H1 (cell line): ENCODE results near the gene MARCHF10. TPM values are rescaled to one million over a fixed set of nuclear protein-coding genes. Genes with fewer than 3 reads are reported as not detected.

ENCODE experiments used
- CTCF ChIA-PET: fragments of 300-600 bp; sonication (Branson Sonifier 250); formaldehyde crosslinking; loops from one replicate; lab custom pipeline; 2021; ENCODE audit not compliant: partially characterized antibody; lab: Charles Lee
- POLR2A ChIA-PET: fragments of 300-600 bp; sonication (Branson Sonifier 250); formaldehyde crosslinking; loops from one replicate; lab custom pipeline; 2021; ENCODE audit warnings: inconsistent platforms; ENCODE audit not compliant: partially characterized antibody; lab: Charles Lee
- DNase-seq, 2 experiments: peaks; one replicate each; pipeline versions ENCODE4 v3.0.0 to v3.0.0-alpha.2; 2010 to 2022; ENCODE audit warnings: low spot score in 2 of 2, low read depth in 1 of 2, mixed read lengths in 1 of 2
- FAIRE-seq: peaks from 2 replicates; lab custom pipeline; 2011; peaks lifted over from hg19 to GRCh38; lab: Jason Lieb, UNC
- H2AFZ ChIP-seq: 2 replicates; pipeline ENCODE4 v1.8.1; 2012; ENCODE audit warnings: low read length, inconsistent platforms
- H2AK5ac ChIP-seq: 2 replicates; pipeline ENCODE4 v1.6.1; 2013; ENCODE audit warnings: low read depth, low read length
- H2BK120ac ChIP-seq: replicated peaks from 2 replicates; pipeline ENCODE3; 2013; ENCODE audit warnings: low read depth, low read length, inconsistent platforms
- H2BK12ac ChIP-seq: 2 replicates; pipeline ENCODE4 v1.6.1; 2013; ENCODE audit warnings: low read depth, low read length
- H2BK15ac ChIP-seq: 2 replicates; pipeline ENCODE4 v1.6.1; 2013; ENCODE audit warnings: low read length
- H2BK20ac ChIP-seq: 2 replicates; pipeline ENCODE4 v1.6.1; 2013; ENCODE audit warnings: low read length
- H2BK5ac ChIP-seq: 2 replicates; pipeline ENCODE4 v1.6.1; 2013; ENCODE audit warnings: low read depth, low read length
- H3K14ac ChIP-seq: 2 replicates; pipeline ENCODE4 v1.6.1; 2013; ENCODE audit warnings: inconsistent platforms; ENCODE audit not compliant: insufficient read length
- H3K18ac ChIP-seq: 2 replicates; pipeline ENCODE4 v1.6.1; 2013; ENCODE audit warnings: low read length; ENCODE audit errors: extremely low read depth
- H3K23ac ChIP-seq: 2 replicates; pipeline ENCODE4 v1.6.1; 2013; ENCODE audit warnings: inconsistent platforms; ENCODE audit not compliant: insufficient read length
- H3K23me2 ChIP-seq: 2 replicates; pipeline ENCODE4 v1.6.1; 2013; ENCODE audit warnings: low read depth, low read length
- H3K27ac ChIP-seq: 2 replicates; pipeline ENCODE4 v1.6.1; 2011; ENCODE audit warnings: low read depth, low read length, inconsistent platforms
- H3K27me3 ChIP-seq, 4 experiments: replicated peaks in 1 of 4; 1 replicate in 1 of 4; 2 replicates in 3 of 4; pipeline versions ENCODE4 v1.6.1 to v1.8.1; 2011 to 2013; ENCODE audit warnings: low read length in 3 of 4, mild to moderate bottlenecking in 3 of 4, inconsistent platforms in 2 of 4, mixed read lengths in 2 of 4, moderate library complexity in 1 of 4; ENCODE audit not compliant: control insufficient read depth in 3 of 4, insufficient read depth in 3 of 4; ENCODE audit errors: extremely low read depth in 1 of 4
- H3K36me3 ChIP-seq, 4 experiments: 2 replicates each; pipeline versions ENCODE4 v1.6.1 to v1.8.1; 2011 to 2013; ENCODE audit warnings: mild to moderate bottlenecking in 4 of 4, low read length in 3 of 4, moderate library complexity in 2 of 4, control low read depth in 1 of 4, inconsistent platforms in 1 of 4; ENCODE audit not compliant: insufficient read depth in 4 of 4, control insufficient read depth in 2 of 4
- H3K4ac ChIP-seq: replicated peaks from 2 replicates; pipeline ENCODE3; 2013; ENCODE audit warnings: low read length, low read depth, mixed read lengths, inconsistent platforms; ENCODE audit not compliant: insufficient read length
- H3K4me1 ChIP-seq, 4 experiments: replicated peaks in 1 of 4; 1 replicate in 1 of 4; 2 replicates in 3 of 4; pipeline versions ENCODE4 v1.6.1 to v1.8.1; 2011 to 2013; ENCODE audit warnings: low read length in 3 of 4, inconsistent platforms in 2 of 4, mixed read lengths in 1 of 4; ENCODE audit not compliant: insufficient read depth in 4 of 4, control insufficient read depth in 3 of 4
- H3K4me2 ChIP-seq, 2 experiments: 2 replicates each; pipeline versions ENCODE4 v1.6.1 to v1.8.1; 2011 to 2013; ENCODE audit warnings: low read depth in 2 of 2, low read length in 2 of 2, control low read depth in 1 of 2, inconsistent platforms in 1 of 2, mild to moderate bottlenecking in 1 of 2; ENCODE audit not compliant: insufficient read depth in 1 of 2
- H3K4me3 ChIP-seq, 4 experiments: fragments of 200-600, 300-600 bp in 1 of 4; sonication (generic), shearing (Covaris generic), sonication (Bioruptor Twin) in 1 of 4; 2 replicates each; pipeline versions ENCODE4 v1.5.1 to v1.8.1; 2011 to 2016; ENCODE audit warnings: low read length in 4 of 4, low read depth in 3 of 4, control low read depth in 2 of 4, inconsistent platforms in 2 of 4, mild to moderate bottlenecking in 2 of 4, mixed read lengths in 1 of 4, moderate library complexity in 1 of 4; ENCODE audit not compliant: insufficient read depth in 2 of 4; ENCODE audit errors: extremely low read depth in 1 of 4
- H3K56ac ChIP-seq: replicated peaks from 2 replicates; pipeline ENCODE3; 2013; ENCODE audit warnings: low read depth, mild to moderate bottlenecking, mixed read lengths, low read length, inconsistent platforms; ENCODE audit not compliant: insufficient read length
- H3K79me1 ChIP-seq: 2 replicates; pipeline ENCODE4 v1.6.1; 2013; ENCODE audit warnings: low read depth, low read length, control low read depth
- H3K79me2 ChIP-seq, 2 experiments: 2 replicates each; pipeline versions ENCODE4 v1.6.1 to v1.8.1; 2012 to 2013; ENCODE audit warnings: low read length in 2 of 2, mild to moderate bottlenecking in 2 of 2, inconsistent platforms in 1 of 2; ENCODE audit not compliant: insufficient read depth in 2 of 2, control insufficient read depth in 1 of 2
- H3K9ac ChIP-seq, 4 experiments: replicated peaks in 1 of 4; 1 replicate in 1 of 4; 2 replicates in 3 of 4; pipeline versions ENCODE4 v1.6.1 to v1.8.1; 2011 to 2013; ENCODE audit warnings: low read depth in 3 of 4, low read length in 3 of 4, control low read depth in 2 of 4, mild to moderate bottlenecking in 2 of 4, moderate library complexity in 2 of 4, inconsistent platforms in 1 of 4; ENCODE audit errors: extremely low read depth in 1 of 4
- H3K9me3 ChIP-seq, 2 experiments: 2 replicates each; pipeline versions ENCODE4 v1.6.1 to v1.8.1; 2012 to 2013; ENCODE audit warnings: mild to moderate bottlenecking in 2 of 2, moderate library complexity in 2 of 2, control low read depth in 1 of 2, inconsistent platforms in 1 of 2, low read depth in 1 of 2, low read length in 1 of 2, mixed read lengths in 1 of 2; ENCODE audit not compliant: insufficient read depth in 2 of 2
- H4K20me1 ChIP-seq, 2 experiments: replicated peaks in 1 of 2; 2 replicates each; pipeline versions ENCODE3 to v1.8.1; 2011 to 2013; ENCODE audit warnings: inconsistent platforms in 2 of 2, low read length in 2 of 2, mild to moderate bottlenecking in 1 of 2; ENCODE audit not compliant: insufficient read depth in 2 of 2, control insufficient read depth in 1 of 2
- H4K5ac ChIP-seq: 2 replicates; pipeline ENCODE4 v1.6.1; 2013; ENCODE audit warnings: low read length, low read depth, mixed read lengths, inconsistent platforms; ENCODE audit not compliant: insufficient read length
- H4K8ac ChIP-seq: 2 replicates; pipeline ENCODE4 v1.8.0; 2013; ENCODE audit warnings: mild to moderate bottlenecking, moderate library complexity, low read length, inconsistent platforms; ENCODE audit not compliant: insufficient read depth; ENCODE audit errors: extremely low read depth
- H4K91ac ChIP-seq: replicated peaks from 2 replicates; pipeline ENCODE3; 2013; ENCODE audit warnings: low read length, mixed read lengths, inconsistent platforms; ENCODE audit not compliant: insufficient read length
- SIN3A ChIP-seq, 2 experiments: IDR thresholded peaks in 1 of 2; conservative IDR thresholded peaks in 1 of 2; 2 replicates each; pipeline ENCODE4 v1.6.1; 2011 to 2012; ENCODE audit warnings: low read length in 2 of 2, improper control_type of control experiment in 1 of 2, low read depth in 1 of 2, mild to moderate bottlenecking in 1 of 2
- SP1 ChIP-seq: IDR thresholded peaks from 2 replicates; pipeline ENCODE4 v1.6.1; 2011; ENCODE audit warnings: low read depth, low read length
- WGBS, 2 experiments: shearing (Covaris generic) in 1 of 2; methylation state at CpG; one replicate each; pipeline versions ENCODE4 v1.1.6 to v1.1.7; 2013 to 2015; ENCODE audit warnings: low lambda C conversion rate in 2 of 2, mixed read lengths in 2 of 2, inconsistent platforms in 1 of 2, low coverage in 1 of 2, missing lambda C conversion rate in 1 of 2; ENCODE audit not compliant: insufficient replicate concordance in 2 of 2, insufficient coverage in 1 of 2, insufficient read length in 1 of 2; ENCODE audit errors: extremely low coverage in 1 of 2, missing lambda C conversion rate in 1 of 2; 5-methylcytosine and 5-hydroxymethylcytosine counted together
- polyA plus RNA-seq, 7 experiments: library from polyadenylated mRNA; depleted of rRNA in 3 of 7; stranded (reverse) in 5 of 7; unstranded in 2 of 7; fragments of >200 nt in 5 of 7; fragments of 200-250 nt in 2 of 7; gene quantifications; 1 replicate in 5 of 7; 2 replicates in 1 of 7; 4 replicates in 1 of 7; pipeline versions ENCODE4 v1.2.1 to v1.2.3, GENCODE V29; 2011 to 2013; ENCODE audit warnings: missing spikeins in 2 of 7, mixed read lengths in 2 of 7
- total RNA-seq: library from RNA; stranded (reverse); fragmentation: NEBNext Ultra II Directional; extraction: Animal tissue kit (Norgen Biotek cat#: 25700); gene quantifications from 2 replicates; pipeline ENCODE4 v1.2.1, GENCODE V29; 2021

The MARCHF10 gene
- total and polyA plus RNA-seq, 2 of the 8 experiments (the other 6 are each of a cell fraction or from before 2014, with no cell fraction given) = 0.48 to 0.73 TPM

- H3K9ac ChIP-seq = no peak overlapping the region
- POLR2A ChIA-PET = no interaction called here
Observed at GRCh38 chr17:62800585-62800984, 7.5 kb downstream of the MARCHF10 start.

More at GRCh38 chr17:62800585-62800984, 7.5 kb downstream of the MARCHF10 start:
- no peak overlapping the region for H3K27ac ChIP-seq
- no peak overlapping the region for H3K14ac ChIP-seq
- H3K9me3 ChIP-seq = no peaks in the 10 kb centered on the region
- H2AK5ac ChIP-seq = no peak overlapping the region
- CTCF ChIA-PET = no interaction called here
- TF ChIP-seq SP1 = 0 out of 2 replicates have a peak, but pooled peaks have one; percentile 43
- no peak for TF ChIP-seq SIN3A (conservative IDR thresholded peaks at IDR 0.05 in 1 of 2, IDR thresholded peaks at IDR 0.05 in 1 of 2; ENCODE audit: low read depth in 1 of 2, low read length in 2 of 2)
- H2AFZ ChIP-seq = peak overlapping the region; percentile 93
- no peaks in the 10 kb centered on the region for H4K20me1 ChIP-seq
- no peak overlapping the region for H3K4me3 ChIP-seq
- no peak overlapping the region for H2BK5ac ChIP-seq
- WGBS, 2 experiments = 68% methylated on average over 7 of the region's 7 CpGs; no CpG with 5 or more reads in 1 of the 2 experiments
- H2BK12ac ChIP-seq = no peak overlapping the region
- H3K27me3 ChIP-seq = no peaks in the 10 kb centered on the region
- no peak overlapping the region for H4K8ac ChIP-seq
- no peaks in the 10 kb centered on the region for H3K79me1 ChIP-seq
- no peaks in the 10 kb centered on the region for H3K79me2 ChIP-seq
- H3K4ac ChIP-seq = no peak overlapping the region
- H3K23me2 ChIP-seq = 0 out of 2 replicates have a peak, but pooled peaks cover 4% of the 10 kb centered on the region
- peaks cover 0 to 7% (median 0%) of the 10 kb centered on the region in 4 experiments; a peak in 1 of 7 replicates for H3K4me1 ChIP-seq
- H2BK20ac ChIP-seq = no peak overlapping the region
- H3K23ac ChIP-seq = no peak overlapping the region
- FAIRE-seq (peak; percentile 50), DNase-seq (peak in 1 of 2 experiments; percentile 41)
- H2BK120ac ChIP-seq = no peak overlapping the region
- H3K4me2 ChIP-seq = peak overlapping the region in 1 of 2 experiments; percentile 34; a peak in 1 of 4 replicates
- H2BK15ac ChIP-seq = no peak overlapping the region
- no peaks in the 10 kb centered on the region for H3K36me3 ChIP-seq
- no peak overlapping the region for H4K5ac ChIP-seq
- H3K56ac ChIP-seq = no peak overlapping the region
- no peak overlapping the region for H4K91ac ChIP-seq
- no peak overlapping the region for H3K18ac ChIP-seq
